SK-N-SH (cell line): ENCODE results near the gene ACSF3.
"Not testable (repeated sequence)": the region's sequence is repeated elsewhere in the genome, so short reads cannot be mapped to it uniquely, and the experiment has no call there.

ENCODE experiments used
- MEF2A ChIP-seq: IDR thresholded peaks from 2 replicates; pipeline ENCODE4 v1.4.0; 2012; ENCODE audit warnings: low read depth, borderline replicate concordance
- MXI1 ChIP-seq: IDR thresholded peaks from 2 replicates; pipeline ENCODE4 v1.6.1; 2012; ENCODE audit warnings: mild to moderate bottlenecking, low read depth, low read length, improper control_type of control experiment
- RXRA ChIP-seq: IDR thresholded peaks from 2 replicates; pipeline ENCODE4 v1.4.0; 2012; ENCODE audit warnings: low read depth, mild to moderate bottlenecking, borderline replicate concordance
- TAF1 ChIP-seq: IDR thresholded peaks from 2 replicates; pipeline ENCODE4 v1.6.1; 2012; ENCODE audit warnings: low read depth, mild to moderate bottlenecking, low read length, moderate library complexity, borderline replicate concordance
- YY1 ChIP-seq: IDR thresholded peaks from 2 replicates; pipeline ENCODE4 v1.4.0; 2012; ENCODE audit warnings: low read depth, mild to moderate bottlenecking
- TF ChIP-seq, protein P1 (sequence below): fragments of 200-600 bp; sonication (generic); IDR thresholded peaks from 2 replicates; pipeline ENCODE4 v1.6.1; 2017; ENCODE audit warnings: antibody characterized with exemption, mild to moderate bottlenecking, moderate library complexity

DNA sequence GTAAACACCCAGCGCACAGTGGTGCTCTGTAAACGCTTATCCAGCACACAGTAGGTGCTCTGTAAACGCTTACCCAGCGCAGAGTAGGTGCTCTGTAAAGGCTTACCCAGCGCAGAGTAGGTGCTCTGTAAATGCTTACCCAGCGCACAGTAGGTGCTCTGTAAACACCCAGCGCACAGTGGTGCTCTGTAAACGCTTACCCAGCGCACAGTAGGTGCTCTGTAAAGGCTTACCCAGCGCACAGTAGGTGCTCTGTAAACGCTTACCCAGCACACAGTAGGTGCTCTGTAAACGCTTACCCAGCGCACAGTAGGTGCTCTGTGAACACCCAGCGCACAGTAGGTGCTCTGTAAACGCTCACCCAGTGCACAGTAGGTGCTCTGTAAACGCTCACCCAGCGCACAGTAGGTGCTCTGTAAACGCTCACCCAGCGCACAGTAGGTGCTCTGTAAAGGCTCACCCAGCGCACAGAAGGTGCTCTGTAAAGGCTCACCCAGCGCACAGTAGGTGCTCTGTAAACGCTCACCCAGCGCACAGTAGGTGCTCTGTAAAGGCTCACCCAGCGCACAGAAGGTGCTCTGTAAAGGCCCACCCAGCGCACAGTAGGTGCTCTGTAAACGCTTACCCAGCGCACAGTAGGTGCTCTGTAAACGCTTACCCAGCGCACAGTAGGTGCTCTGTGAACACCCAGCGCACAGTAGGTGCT lies 92.4 kb downstream of the ACSF3 start:
- not testable (repeated sequence) for TF ChIP-seq MEF2A, MXI1, TAF1, RXRA, YY1
- TF ChIP-seq, protein P1, sequence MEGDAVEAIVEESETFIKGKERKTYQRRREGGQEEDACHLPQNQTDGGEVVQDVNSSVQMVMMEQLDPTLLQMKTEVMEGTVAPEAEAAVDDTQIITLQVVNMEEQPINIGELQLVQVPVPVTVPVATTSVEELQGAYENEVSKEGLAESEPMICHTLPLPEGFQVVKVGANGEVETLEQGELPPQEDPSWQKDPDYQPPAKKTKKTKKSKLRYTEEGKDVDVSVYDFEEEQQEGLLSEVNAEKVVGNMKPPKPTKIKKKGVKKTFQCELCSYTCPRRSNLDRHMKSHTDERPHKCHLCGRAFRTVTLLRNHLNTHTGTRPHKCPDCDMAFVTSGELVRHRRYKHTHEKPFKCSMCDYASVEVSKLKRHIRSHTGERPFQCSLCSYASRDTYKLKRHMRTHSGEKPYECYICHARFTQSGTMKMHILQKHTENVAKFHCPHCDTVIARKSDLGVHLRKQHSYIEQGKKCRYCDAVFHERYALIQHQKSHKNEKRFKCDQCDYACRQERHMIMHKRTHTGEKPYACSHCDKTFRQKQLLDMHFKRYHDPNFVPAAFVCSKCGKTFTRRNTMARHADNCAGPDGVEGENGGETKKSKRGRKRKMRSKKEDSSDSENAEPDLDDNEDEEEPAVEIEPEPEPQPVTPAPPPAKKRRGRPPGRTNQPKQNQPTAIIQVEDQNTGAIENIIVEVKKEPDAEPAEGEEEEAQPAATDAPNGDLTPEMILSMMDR = not testable (repeated sequence)
